Right renal pelvis (tissue), 4 donors: ENCODE data around the gene HMCN1. TPM values are rescaled to one million over a fixed set of nuclear protein-coding genes. Genes with fewer than 3 reads are reported as not detected.
"Not testable (repeated sequence)": the region's sequence is repeated elsewhere in the genome, so short reads cannot be mapped to it uniquely, and the experiment has no call there.

Experiments used
- DNase-seq, 4 donors: peaks; one replicate each; pipeline ENCODE4 v3.0.0-alpha.2; 2013; ENCODE audit warnings: low read depth in 4 of 4, low spot score in 3 of 4, missing footprints in 1 of 4
- polyA plus RNA-seq, 4 donors: library from polyadenylated mRNA; unstranded; fragments of 120-200 nt; gene quantifications; one replicate each; pipeline ENCODE4 v1.2.1, GENCODE V29; 2013; ENCODE audit not compliant: insufficient read length in 4 of 4

Gene HMCN1
- polyA plus RNA-seq, 4 donors, result 42.8 to 49.6 (median 46.6) TPM

DNA sequence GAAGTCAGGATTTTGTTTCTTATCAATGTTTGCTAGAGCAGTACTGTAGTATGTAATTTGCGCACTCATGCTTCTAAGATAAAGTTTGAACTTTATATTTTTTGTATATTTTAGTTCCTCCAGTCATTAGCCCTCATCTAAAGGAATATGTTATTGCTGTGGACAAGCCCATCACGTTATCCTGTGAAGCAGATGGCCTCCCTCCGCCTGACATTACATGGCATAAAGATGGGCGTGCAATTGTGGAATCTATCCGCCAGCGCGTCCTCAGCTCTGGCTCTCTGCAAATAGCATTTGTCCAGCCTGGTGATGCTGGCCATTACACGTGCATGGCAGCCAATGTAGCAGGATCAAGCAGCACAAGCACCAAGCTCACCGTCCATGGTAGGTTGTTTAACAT is 388.6 kb downstream of the HMCN1 start:
- DNase-seq, result no peak

DNA sequence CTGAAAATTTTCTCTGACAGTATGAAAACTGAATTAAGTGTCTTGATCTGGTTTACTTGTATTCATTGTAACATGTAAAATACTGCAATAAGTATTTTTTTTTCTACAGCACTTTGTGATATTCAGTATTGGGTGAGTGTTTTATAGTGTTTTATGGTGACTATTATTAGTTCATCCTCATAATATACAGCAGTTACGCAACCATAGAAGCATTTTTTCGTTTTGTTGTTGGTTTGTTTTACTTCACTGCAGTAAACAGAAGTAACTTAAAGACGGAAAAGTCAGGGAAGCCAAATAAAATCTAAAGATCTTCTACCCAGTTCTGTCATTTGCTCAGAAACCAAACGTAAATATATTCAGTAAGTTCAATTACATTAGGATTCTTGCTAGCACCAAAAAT is 390.8 kb downstream of the HMCN1 start:
- no peak for DNase-seq

- DNase-seq, result no peak
Measured at GRCh38 chr1:186125511-186125910, 391.3 kb downstream of the HMCN1 start.

DNA sequence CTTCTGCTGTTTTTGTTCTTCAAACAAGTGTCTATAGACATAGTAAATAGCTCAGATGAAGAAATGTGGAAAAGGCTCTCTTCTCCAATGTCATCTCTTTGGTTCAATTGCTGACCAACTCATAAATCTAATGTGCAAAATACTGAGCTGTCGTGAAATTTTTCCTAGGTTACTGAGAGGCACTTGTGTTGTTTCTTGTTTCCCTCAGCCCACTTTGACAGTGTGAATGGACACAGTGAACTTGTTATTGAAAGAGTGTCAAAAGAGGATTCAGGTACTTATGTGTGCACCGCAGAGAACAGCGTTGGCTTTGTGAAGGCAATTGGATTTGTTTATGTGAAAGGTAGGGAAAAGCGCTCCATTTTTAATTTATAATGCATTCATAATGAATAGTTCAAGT is 395.6 kb downstream of the HMCN1 start:
- no peak for DNase-seq

- DNase-seq, result no peak
Measured at GRCh38 chr1:186139115-186139514, 404.9 kb downstream of the HMCN1 start.

DNA sequence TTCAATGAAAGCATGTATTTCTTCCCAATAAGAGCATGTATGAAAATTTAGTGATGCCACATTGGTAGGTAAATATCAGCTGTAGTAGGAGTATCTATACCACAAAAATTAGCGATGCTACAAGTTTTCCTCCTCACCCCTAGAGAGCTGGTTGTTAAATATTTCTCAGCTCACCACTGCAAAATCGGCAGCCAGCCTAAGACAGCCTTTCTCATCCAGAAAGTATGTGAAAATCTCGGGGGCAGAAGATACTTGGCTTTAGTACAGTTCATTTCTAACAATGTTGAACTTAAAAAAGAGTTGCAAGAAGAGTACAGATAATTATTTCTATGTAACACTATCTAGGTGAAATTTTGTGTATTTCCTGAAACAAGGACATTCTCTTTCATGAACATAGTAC is 405.5 kb downstream of the HMCN1 start:
- DNase-seq, result no peak

GRCh38 chr1:186142159-186142558 is 408.0 kb downstream of the HMCN1 start:
- DNase-seq, result no peak

- no peak for DNase-seq
Measured at GRCh38 chr1:186142916-186143315, 408.7 kb downstream of the HMCN1 start.

DNA sequence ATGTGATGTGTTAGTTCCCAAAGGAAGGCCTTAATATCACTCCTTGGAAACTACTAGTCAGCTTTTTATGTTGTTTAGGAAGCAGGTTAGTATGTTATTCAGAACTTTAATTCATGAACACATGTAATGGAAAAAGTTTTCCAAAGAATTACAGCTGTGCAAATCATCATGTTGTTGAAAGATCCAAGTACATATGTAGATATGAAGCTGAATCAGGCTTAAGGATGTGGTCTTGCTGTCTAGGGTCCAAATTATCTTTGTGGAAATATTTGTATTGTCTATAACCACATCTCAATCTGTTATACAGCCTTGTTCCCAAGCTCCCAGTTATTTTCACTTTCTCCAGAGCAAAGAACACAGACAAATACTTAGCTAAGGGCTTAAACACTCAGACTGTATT is 409.3 kb downstream of the HMCN1 start:
- no peak for DNase-seq

DNA sequence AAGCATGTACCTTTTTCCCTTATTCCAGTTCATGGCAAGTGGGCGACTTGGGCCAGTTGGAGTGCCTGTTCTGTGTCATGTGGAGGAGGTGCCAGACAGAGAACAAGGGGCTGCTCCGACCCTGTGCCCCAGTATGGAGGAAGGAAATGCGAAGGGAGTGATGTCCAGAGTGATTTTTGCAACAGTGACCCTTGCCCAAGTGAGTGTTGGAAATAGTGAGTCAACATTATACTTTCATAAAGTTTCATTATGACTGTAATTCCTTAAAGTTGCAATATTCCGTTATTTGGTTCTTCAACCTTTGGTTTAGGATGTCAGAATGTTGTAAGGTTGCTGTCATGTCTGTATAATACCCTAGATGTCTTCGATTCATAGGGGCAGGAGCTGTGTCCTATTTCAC is 410.3 kb downstream of the HMCN1 start:
- no peak for DNase-seq

DNA sequence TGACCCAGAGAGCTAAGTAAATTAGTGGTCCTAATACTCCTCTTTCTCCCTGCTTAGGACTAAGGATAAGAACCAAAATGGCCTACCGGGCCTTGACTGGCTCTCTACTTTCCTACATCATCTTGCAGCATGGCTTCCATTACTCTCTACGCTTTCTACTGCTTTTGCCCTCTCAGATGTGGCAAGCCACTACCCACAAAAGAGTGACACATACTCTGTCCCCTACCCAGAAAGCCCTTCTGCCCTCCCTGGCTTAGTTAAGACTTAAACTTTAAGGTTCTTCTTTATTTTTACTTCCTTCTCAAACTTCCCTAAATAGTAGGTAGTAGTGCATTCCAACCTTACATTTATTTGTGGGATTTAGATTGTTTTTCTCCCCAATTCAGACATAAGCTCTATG is 412.8 kb downstream of the HMCN1 start:
- DNase-seq, result no peak

DNA sequence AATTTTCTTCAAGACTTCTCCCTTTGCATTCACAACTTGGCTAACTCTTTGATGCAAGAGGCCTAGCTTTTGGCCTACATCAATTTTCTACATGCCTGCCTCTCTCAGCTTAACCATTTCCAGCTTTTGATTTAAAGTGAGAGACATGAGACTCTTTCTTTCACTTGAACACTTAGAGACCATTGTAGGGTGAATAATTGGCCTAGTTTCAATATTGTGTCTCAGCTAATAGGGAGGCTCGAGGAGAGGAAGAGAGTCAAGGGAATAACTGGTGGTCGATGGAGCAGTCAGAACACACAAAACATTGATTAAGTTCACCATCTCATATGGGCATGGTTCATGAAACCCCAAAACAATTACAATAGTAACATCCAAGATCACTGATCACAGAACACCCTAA is 415.4 kb downstream of the HMCN1 start:
- no peak for DNase-seq

GRCh38 chr1:186152227-186152619 is 418.0 kb downstream of the HMCN1 start:
- no peak for DNase-seq

DNA sequence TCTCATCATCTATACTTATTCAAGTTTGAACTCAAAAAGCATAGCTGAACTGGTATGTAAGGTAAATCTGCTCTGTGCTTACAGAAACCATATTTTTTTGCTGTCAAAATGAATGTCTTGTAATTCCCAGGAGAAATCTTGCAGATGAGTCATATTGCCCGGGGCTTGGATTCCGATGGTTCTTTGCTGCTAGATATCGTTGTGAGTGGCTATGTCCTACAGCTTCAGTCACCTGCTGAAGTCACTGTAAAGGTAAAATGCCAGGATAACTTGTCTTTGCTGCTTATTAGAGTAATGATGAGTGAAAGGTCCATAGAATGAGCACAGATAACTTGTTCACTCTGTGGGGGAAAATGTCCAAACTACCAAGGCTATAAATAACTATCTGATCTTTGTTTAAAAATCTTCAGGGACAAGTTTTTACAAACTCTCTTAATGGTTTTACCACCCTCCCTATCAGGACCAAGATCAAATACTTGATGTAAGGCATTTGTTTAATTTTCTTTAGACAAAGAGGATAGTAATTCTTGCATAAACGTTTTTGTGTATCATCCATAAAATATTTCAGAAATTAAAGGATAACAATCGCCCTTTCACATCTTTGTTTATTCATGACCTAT is 418.5 kb downstream of the HMCN1 start:
- no peak for DNase-seq

- DNase-seq, result no peak
Measured at GRCh38 chr1:186154651-186155050, 420.5 kb downstream of the HMCN1 start.

DNA sequence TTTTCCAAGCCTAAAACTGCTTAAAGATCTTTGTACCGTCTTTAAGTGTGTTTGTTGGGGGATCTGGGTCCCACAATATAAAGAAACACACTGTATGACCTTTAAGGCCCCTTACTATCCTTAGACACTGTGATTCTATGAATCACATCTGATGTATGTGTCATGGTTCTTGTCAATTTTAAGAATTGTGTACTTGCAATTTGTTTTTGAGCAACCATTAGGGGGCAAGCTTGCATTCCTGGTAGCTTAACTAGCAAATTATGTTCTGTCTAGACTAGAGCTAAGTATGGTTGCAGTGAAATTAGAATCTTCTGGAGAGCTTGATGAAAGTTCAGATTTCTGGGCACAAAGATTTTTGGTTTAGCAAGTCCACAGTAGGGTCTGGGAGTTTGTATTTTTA is 421.4 kb downstream of the HMCN1 start:
- DNase-seq, result peak in 1 of 4 donors; percentile 5

GRCh38 chr1:186162895-186163294 is 428.7 kb downstream of the HMCN1 start:
- DNase-seq, result not testable (repeated sequence)

- no peak for DNase-seq
Measured at GRCh38 chr1:186164773-186165172, 430.6 kb downstream of the HMCN1 start.

GRCh38 chr1:186165303-186165702 is 431.1 kb downstream of the HMCN1 start:
- DNase-seq, result no peak

DNA sequence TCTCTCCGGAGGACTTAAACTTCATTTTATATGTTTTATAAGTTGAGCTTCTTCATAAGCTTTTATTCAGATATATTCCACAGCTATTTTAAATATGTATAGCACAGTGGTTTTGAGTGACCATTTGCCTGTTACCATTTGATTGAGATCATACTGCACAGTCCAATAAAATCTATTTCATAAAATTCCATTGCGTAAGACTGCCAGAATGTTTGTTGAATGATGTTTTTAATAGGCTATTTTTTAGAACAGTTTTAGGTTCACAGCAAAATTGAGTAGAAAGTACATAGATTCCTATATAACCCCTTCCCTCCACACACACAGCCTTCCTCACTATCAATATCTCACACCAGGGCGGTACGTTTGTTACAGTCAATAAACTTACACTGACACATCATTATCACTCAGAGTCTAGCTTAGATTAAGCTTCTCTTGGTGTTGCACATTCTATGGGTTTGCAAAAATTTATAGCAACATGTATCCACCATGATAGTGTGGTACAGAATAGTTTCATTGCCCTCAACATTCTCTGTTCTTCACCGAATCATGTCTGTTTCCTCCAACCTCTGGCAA is 433.0 kb downstream of the HMCN1 start:
- DNase-seq, result no peak

DNA sequence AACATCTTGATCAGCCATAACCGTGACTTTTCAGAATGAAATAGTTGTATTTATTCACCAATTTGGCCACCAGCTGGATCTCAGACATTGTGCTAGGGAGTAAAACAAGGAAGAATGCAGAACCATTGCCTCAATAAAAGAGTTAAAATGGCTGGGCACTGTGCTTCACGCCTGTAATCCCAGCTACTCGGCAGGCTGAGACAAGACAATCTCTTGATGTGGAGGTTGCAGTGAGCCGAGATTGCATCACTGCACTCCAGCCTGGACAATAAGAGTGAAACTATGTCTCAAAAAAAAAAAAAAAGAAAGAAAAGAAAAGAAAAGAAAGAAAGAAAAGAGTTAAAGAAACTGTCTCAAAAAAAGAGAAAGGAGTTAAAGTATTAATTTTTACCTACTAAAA is 441.4 kb downstream of the HMCN1 start:
- no peak for DNase-seq

DNA sequence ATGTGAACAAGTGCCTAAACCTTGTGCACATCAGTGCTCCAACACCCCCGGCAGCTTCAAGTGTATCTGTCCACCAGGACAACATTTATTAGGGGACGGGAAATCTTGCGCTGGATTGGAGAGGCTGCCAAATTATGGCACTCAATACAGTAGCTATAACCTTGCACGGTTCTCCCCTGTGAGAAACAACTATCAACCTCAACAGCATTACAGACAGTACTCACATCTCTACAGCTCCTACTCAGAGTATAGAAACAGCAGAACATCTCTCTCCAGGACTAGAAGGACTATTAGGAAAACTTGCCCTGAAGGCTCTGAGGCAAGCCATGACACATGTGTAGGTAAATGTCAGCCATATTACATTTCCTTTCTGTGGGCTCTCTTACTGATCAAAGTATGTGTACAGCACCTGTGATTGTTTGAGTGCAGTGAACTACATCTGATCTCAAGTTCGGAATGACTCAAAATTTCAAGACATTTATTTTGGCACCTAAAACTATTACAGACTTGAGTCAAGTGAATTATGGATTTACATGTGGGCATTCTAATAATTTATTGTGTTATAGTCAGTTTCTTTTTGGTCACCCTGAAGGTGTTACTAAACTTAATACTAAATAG is 444.3 kb downstream of the HMCN1 start:
- no peak for DNase-seq
